OCI-LY1 (cell line): Measurements from ENCODE around the gene ZBTB16.

Experiments
- CTCF ChIP-seq: fragments of 200-600 bp; sonication (generic), shearing (Covaris generic); IDR thresholded peaks from 2 replicates; pipeline ENCODE4 v1.5.1; 2017; ENCODE audit warnings: mild to moderate bottlenecking, antibody characterized with exemption, low read length, moderate library complexity, mixed read lengths
- EZH2 ChIP-seq: fragments of 200-600 bp; sonication (generic), shearing (Covaris generic); IDR thresholded peaks from 2 replicates; pipeline ENCODE4 v1.8.0; 2017; ENCODE audit warnings: borderline replicate concordance, mixed run types, mild to moderate bottlenecking, antibody characterized with exemption, low read length, moderate library complexity, mixed read lengths

- TF ChIP-seq CTCF (no peak), EZH2 (no peak)
Measured at GRCh38 chr11:114291381-114291780, 231.9 kb downstream of the ZBTB16 start.
